RWPE2 (cell line): ENCODE data around the gene VAV3.
A peak's percentile ranks its signal among the peaks of the same experiment; 100 is the strongest.

Experiments
- ATAC-seq: fragments of 200-7000 bp; cut with Tn5 transposase; 3 replicates; pipeline ENCODE4 v1.9.1; 2021; ENCODE audit warnings: low read depth
- DNase-seq: peaks from one replicate; pipeline ENCODE4 v3.0.0-alpha.2; 2020; ENCODE audit warnings: low spot score
- H3K27ac ChIP-seq: fragments of 450-650 bp; 2 replicates; pipeline ENCODE4 v1.5.1; 2017; ENCODE audit warnings: mild to moderate bottlenecking; ENCODE audit not compliant: poor library complexity, severe bottlenecking
- H3K27me3 ChIP-seq: fragments of 250-450 bp; sonication (Bioruptor Pico); 2 replicates; pipeline ENCODE4 v1.5.1; 2021; ENCODE audit warnings: mild to moderate bottlenecking, moderate library complexity; ENCODE audit not compliant: insufficient read depth, poor library complexity, severe bottlenecking
- H3K36me3 ChIP-seq: fragments of 250-450 bp; sonication (Bioruptor Pico); 2 replicates; pipeline ENCODE4 v1.5.1; 2020; ENCODE audit warnings: low read depth, mild to moderate bottlenecking, moderate library complexity
- H3K4me1 ChIP-seq: fragments of 250-450 bp; sonication (Bioruptor Pico); 2 replicates; pipeline ENCODE4 v1.5.1; 2021; ENCODE audit warnings: mild to moderate bottlenecking, moderate library complexity; ENCODE audit not compliant: insufficient read depth, poor library complexity, severe bottlenecking
- H3K4me3 ChIP-seq: fragments of 250-450 bp; sonication (Bioruptor Pico); 2 replicates; pipeline ENCODE4 v1.5.1; 2021; ENCODE audit warnings: mild to moderate bottlenecking, moderate library complexity; ENCODE audit not compliant: severe bottlenecking
- H3K9me3 ChIP-seq: fragments of 250-450 bp; sonication (Bioruptor Pico); 2 replicates; pipeline ENCODE4 v1.5.1; 2021; ENCODE audit warnings: mild to moderate bottlenecking, moderate library complexity; ENCODE audit not compliant: severe bottlenecking
- TF ChIP-seq, protein P1 (sequence below): fragments of 450-650 bp; IDR thresholded peaks from one replicate; pipeline ENCODE4 v1.5.1; 2017; ENCODE audit warnings: mild to moderate bottlenecking, moderate library complexity; ENCODE audit not compliant: poor library complexity, severe bottlenecking

VAV3 gene

GRCh38 chr1:107673006-107673405, 292.0 kb downstream of the VAV3 start:
- ATAC-seq (no peak), DNase-seq (no peak)
- no peaks in the 10 kb centered on the region for H3K36me3 ChIP-seq
- H3K4me3 ChIP-seq = no peak overlapping the region
- peaks cover 27% of the 10 kb centered on the region for H3K4me1 ChIP-seq
- TF ChIP-seq, protein P1, sequence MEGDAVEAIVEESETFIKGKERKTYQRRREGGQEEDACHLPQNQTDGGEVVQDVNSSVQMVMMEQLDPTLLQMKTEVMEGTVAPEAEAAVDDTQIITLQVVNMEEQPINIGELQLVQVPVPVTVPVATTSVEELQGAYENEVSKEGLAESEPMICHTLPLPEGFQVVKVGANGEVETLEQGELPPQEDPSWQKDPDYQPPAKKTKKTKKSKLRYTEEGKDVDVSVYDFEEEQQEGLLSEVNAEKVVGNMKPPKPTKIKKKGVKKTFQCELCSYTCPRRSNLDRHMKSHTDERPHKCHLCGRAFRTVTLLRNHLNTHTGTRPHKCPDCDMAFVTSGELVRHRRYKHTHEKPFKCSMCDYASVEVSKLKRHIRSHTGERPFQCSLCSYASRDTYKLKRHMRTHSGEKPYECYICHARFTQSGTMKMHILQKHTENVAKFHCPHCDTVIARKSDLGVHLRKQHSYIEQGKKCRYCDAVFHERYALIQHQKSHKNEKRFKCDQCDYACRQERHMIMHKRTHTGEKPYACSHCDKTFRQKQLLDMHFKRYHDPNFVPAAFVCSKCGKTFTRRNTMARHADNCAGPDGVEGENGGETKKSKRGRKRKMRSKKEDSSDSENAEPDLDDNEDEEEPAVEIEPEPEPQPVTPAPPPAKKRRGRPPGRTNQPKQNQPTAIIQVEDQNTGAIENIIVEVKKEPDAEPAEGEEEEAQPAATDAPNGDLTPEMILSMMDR = no peak
- H3K27me3 ChIP-seq = no peaks in the 10 kb centered on the region
- H3K27ac ChIP-seq = no peak overlapping the region
- no peaks in the 10 kb centered on the region for H3K9me3 ChIP-seq

DNA sequence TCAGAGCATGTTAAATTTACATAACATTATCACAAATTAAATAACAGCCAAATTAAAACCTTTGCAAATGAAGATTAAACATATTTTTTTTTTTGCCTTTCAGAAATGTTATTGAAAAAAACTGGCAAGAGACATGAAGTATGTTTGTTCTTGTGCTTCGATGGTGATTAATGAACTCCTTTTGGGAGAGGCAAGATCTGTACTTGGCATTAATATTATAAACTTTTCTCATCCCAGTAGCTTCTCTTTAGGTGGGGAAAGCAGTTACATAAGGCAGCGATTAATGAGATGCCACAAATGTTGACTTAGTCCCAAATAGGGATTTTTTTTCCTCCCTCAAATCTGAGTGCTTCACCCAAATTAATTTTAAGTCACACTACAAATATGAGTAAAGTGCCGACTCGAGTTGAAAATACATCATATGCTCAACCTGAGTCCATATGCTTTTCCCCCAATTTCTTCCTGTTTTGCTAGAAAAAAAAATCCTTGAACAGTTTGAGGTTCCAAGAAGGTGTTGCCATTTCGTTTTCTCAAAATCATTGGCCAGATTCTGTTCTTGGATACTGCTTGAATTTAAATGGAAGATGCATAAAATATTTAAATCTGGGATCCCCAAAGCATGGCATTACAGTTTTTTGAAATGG, 294.5 kb downstream of the VAV3 start:
- H3K4me3 ChIP-seq = no peak overlapping the region
- no peak overlapping the region for H3K27ac ChIP-seq
- DNase-seq (no peak), ATAC-seq (no peak)
- H3K9me3 ChIP-seq = no peaks in the 10 kb centered on the region
- no peaks in the 10 kb centered on the region for H3K27me3 ChIP-seq
- H3K36me3 ChIP-seq = no peaks in the 10 kb centered on the region
- TF ChIP-seq, protein P1 = no peak
- peaks cover 17% of the 10 kb centered on the region for H3K4me1 ChIP-seq

DNA sequence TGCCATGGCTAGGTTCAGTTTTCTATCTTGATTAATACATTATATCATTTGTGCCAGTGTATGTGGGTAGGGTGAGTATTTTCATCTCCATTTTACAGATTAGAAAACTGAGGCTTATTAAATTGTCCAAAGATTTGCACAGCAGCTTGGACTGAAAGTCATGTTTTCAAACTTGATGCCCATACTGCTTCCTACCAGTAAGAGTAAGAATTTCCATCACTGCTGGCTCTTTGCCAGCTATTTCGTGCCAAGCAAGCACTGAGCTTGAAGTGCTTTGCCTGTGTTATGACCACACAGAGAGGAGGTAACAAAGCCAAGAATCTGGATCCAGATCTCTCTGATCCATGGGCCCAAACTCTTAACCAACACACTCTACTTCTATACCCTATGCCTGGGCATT, 295.0 kb downstream of the VAV3 start:
- DNase-seq (no peak), ATAC-seq (peak; percentile 61)
- Histone ChIP-seq H3K27me3 (no peaks in the 10 kb centered on the region), H3K4me1 (peaks cover 17% of the 10 kb centered on the region), H3K27ac (no peak overlapping the region), H3K9me3 (no peaks in the 10 kb centered on the region), H3K36me3 (no peaks in the 10 kb centered on the region), H3K4me3 (no peak overlapping the region)
- TF ChIP-seq, protein P1 = no peak

DNA sequence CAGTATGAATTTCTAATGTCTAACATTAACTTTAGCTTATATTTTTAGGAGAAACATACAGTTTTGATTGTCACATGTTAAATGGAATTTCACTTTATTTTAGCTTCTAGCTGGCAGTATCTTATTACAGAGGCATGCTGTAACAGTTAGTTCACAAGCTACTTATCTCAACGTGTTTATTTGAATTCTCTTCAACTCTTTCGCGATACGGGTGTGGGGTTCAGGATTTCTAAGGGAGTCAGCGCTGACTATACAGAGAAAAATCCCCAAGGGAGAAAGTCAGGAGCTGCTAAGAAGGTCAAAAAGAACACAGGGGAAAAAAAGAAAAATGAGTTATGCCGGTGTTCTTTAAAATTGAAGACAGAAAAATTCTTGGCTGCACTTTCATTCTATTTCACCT, 296.2 kb downstream of the VAV3 start:
- no peak overlapping the region for H3K27ac ChIP-seq
- H3K4me1 ChIP-seq = peaks cover 17% of the 10 kb centered on the region
- no peaks in the 10 kb centered on the region for H3K9me3 ChIP-seq
- DNase-seq (no peak), ATAC-seq (no peak)
- no peaks in the 10 kb centered on the region for H3K27me3 ChIP-seq
- H3K4me3 ChIP-seq = no peak overlapping the region
- TF ChIP-seq, protein P1 = no peak
- no peaks in the 10 kb centered on the region for H3K36me3 ChIP-seq

DNA sequence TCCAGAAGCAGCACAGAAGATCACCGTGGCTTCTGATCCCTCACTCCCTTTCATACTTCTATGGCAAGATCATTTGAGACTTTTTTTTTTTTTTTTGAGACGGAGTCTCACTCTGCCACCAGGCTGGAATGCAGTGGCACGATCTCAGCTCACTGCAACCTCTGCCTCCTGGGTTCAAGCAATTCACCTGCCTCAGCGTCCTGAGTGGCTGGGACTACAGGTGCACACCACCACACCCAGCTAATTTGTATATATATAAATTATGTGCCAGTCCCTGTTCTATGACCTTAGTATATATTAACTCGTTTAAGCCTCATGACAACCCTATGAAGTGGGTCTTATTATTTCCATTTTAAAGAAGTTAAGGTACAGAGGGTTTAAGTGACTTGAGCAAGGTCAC, 298.5 kb downstream of the VAV3 start:
- Histone ChIP-seq H3K27me3 (no peaks in the 10 kb centered on the region), H3K27ac (no peak overlapping the region), H3K9me3 (no peaks in the 10 kb centered on the region), H3K4me1 (peaks cover 17% of the 10 kb centered on the region), H3K36me3 (no peaks in the 10 kb centered on the region), H3K4me3 (no peak overlapping the region)
- DNase-seq (no peak), ATAC-seq (no peak)
- TF ChIP-seq, protein P1 = no peak
